IMR-90 (cell line): ENCODE data around the gene ANKRD65.

Source experiments
- BHLHE40 ChIP-seq: fragments of 150-350 bp; IDR thresholded peaks from 2 replicates; pipeline ENCODE4 v1.6.1; 2016; ENCODE audit warnings: mild to moderate bottlenecking, low read depth, low read length
- CEBPB ChIP-seq: IDR thresholded peaks from 2 replicates; pipeline ENCODE4 v1.6.1; 2012; ENCODE audit warnings: low read depth, low read length, improper control_type of control experiment
- CTCF ChIP-seq: conservative IDR thresholded peaks from 2 replicates; pipeline ENCODE4 v1.5.1; 2012; ENCODE audit warnings: mild to moderate bottlenecking, low read depth, low read length, improper control_type of control experiment
- ELK1 ChIP-seq: fragments of 150-350 bp; IDR thresholded peaks from 2 replicates; pipeline ENCODE4 v1.6.1; 2016; ENCODE audit warnings: low read depth, mild to moderate bottlenecking, low read length, moderate library complexity, borderline replicate concordance
- NFE2L2 ChIP-seq: fragments of 150-350 bp; IDR thresholded peaks from 2 replicates; pipeline ENCODE4 v1.6.1; 2016; ENCODE audit warnings: low read depth, mild to moderate bottlenecking, low read length
- POLR2A ChIP-seq: IDR thresholded peaks from 2 replicates; pipeline ENCODE4 v1.6.1; 2012; ENCODE audit warnings: mild to moderate bottlenecking, low read depth, low read length
- RAD21 ChIP-seq: IDR thresholded peaks from 2 replicates; pipeline ENCODE4 v1.6.1; 2012; ENCODE audit warnings: low read length, improper control_type of control experiment
- RFX5 ChIP-seq: IDR thresholded peaks from 2 replicates; pipeline ENCODE4 v1.8.0; 2012; ENCODE audit warnings: low read depth, mild to moderate bottlenecking, low read length, moderate library complexity

- TF ChIP-seq RFX5 (no peak), CTCF (no peak), POLR2A (no peak), BHLHE40 (no peak), CEBPB (no peak), RAD21 (no peak), ELK1 (no peak), NFE2L2 (no peak)
Measured at GRCh38 chr1:1435106-1435903, 14.2 kb upstream of the ANKRD65 start, which contains the start of gene VWA1.
